H1 (cell line): ENCODE data around the gene NOS2. TPM values are rescaled to one million over a fixed set of nuclear protein-coding genes. Genes with fewer than 3 reads are reported as not detected.

ENCODE experiments used
- CTCF ChIA-PET: fragments of 300-600 bp; sonication (Branson Sonifier 250); formaldehyde crosslinking; loops from one replicate; lab custom pipeline; 2021; ENCODE audit not compliant: partially characterized antibody; lab: Charles Lee
- POLR2A ChIA-PET: fragments of 300-600 bp; sonication (Branson Sonifier 250); formaldehyde crosslinking; loops from one replicate; lab custom pipeline; 2021; ENCODE audit warnings: inconsistent platforms; ENCODE audit not compliant: partially characterized antibody; lab: Charles Lee
- DNase-seq, 2 experiments: peaks; one replicate each; pipeline versions ENCODE4 v3.0.0 to v3.0.0-alpha.2; 2010 to 2022; ENCODE audit warnings: low spot score in 2 of 2, low read depth in 1 of 2, mixed read lengths in 1 of 2
- FAIRE-seq: peaks from 2 replicates; lab custom pipeline; 2011; peaks lifted over from hg19 to GRCh38; lab: Jason Lieb, UNC
- H2AFZ ChIP-seq: 2 replicates; pipeline ENCODE4 v1.8.1; 2012; ENCODE audit warnings: low read length, inconsistent platforms
- H2AK5ac ChIP-seq: 2 replicates; pipeline ENCODE4 v1.6.1; 2013; ENCODE audit warnings: low read depth, low read length
- H2BK120ac ChIP-seq: replicated peaks from 2 replicates; pipeline ENCODE3; 2013; ENCODE audit warnings: low read depth, low read length, inconsistent platforms
- H2BK12ac ChIP-seq: 2 replicates; pipeline ENCODE4 v1.6.1; 2013; ENCODE audit warnings: low read depth, low read length
- H2BK15ac ChIP-seq: 2 replicates; pipeline ENCODE4 v1.6.1; 2013; ENCODE audit warnings: low read length
- H2BK20ac ChIP-seq: 2 replicates; pipeline ENCODE4 v1.6.1; 2013; ENCODE audit warnings: low read length
- H2BK5ac ChIP-seq: 2 replicates; pipeline ENCODE4 v1.6.1; 2013; ENCODE audit warnings: low read depth, low read length
- H3K14ac ChIP-seq: 2 replicates; pipeline ENCODE4 v1.6.1; 2013; ENCODE audit warnings: inconsistent platforms; ENCODE audit not compliant: insufficient read length
- H3K18ac ChIP-seq: 2 replicates; pipeline ENCODE4 v1.6.1; 2013; ENCODE audit warnings: low read length; ENCODE audit errors: extremely low read depth
- H3K23ac ChIP-seq: 2 replicates; pipeline ENCODE4 v1.6.1; 2013; ENCODE audit warnings: inconsistent platforms; ENCODE audit not compliant: insufficient read length
- H3K23me2 ChIP-seq: 2 replicates; pipeline ENCODE4 v1.6.1; 2013; ENCODE audit warnings: low read depth, low read length
- H3K27ac ChIP-seq: 2 replicates; pipeline ENCODE4 v1.6.1; 2011; ENCODE audit warnings: low read depth, low read length, inconsistent platforms
- H3K27me3 ChIP-seq, 4 experiments: replicated peaks in 1 of 4; 1 replicate in 1 of 4; 2 replicates in 3 of 4; pipeline versions ENCODE4 v1.6.1 to v1.8.1; 2011 to 2013; ENCODE audit warnings: low read length in 3 of 4, mild to moderate bottlenecking in 3 of 4, inconsistent platforms in 2 of 4, mixed read lengths in 2 of 4, moderate library complexity in 1 of 4; ENCODE audit not compliant: control insufficient read depth in 3 of 4, insufficient read depth in 3 of 4; ENCODE audit errors: extremely low read depth in 1 of 4
- H3K36me3 ChIP-seq, 4 experiments: 2 replicates each; pipeline versions ENCODE4 v1.6.1 to v1.8.1; 2011 to 2013; ENCODE audit warnings: mild to moderate bottlenecking in 4 of 4, low read length in 3 of 4, moderate library complexity in 2 of 4, control low read depth in 1 of 4, inconsistent platforms in 1 of 4; ENCODE audit not compliant: insufficient read depth in 4 of 4, control insufficient read depth in 2 of 4
- H3K4ac ChIP-seq: replicated peaks from 2 replicates; pipeline ENCODE3; 2013; ENCODE audit warnings: low read length, low read depth, mixed read lengths, inconsistent platforms; ENCODE audit not compliant: insufficient read length
- H3K4me1 ChIP-seq, 4 experiments: replicated peaks in 1 of 4; 1 replicate in 1 of 4; 2 replicates in 3 of 4; pipeline versions ENCODE4 v1.6.1 to v1.8.1; 2011 to 2013; ENCODE audit warnings: low read length in 3 of 4, inconsistent platforms in 2 of 4, mixed read lengths in 1 of 4; ENCODE audit not compliant: insufficient read depth in 4 of 4, control insufficient read depth in 3 of 4
- H3K4me2 ChIP-seq, 2 experiments: 2 replicates each; pipeline versions ENCODE4 v1.6.1 to v1.8.1; 2011 to 2013; ENCODE audit warnings: low read depth in 2 of 2, low read length in 2 of 2, control low read depth in 1 of 2, inconsistent platforms in 1 of 2, mild to moderate bottlenecking in 1 of 2; ENCODE audit not compliant: insufficient read depth in 1 of 2
- H3K4me3 ChIP-seq, 4 experiments: fragments of 200-600, 300-600 bp in 1 of 4; sonication (generic), shearing (Covaris generic), sonication (Bioruptor Twin) in 1 of 4; 2 replicates each; pipeline versions ENCODE4 v1.5.1 to v1.8.1; 2011 to 2016; ENCODE audit warnings: low read length in 4 of 4, low read depth in 3 of 4, control low read depth in 2 of 4, inconsistent platforms in 2 of 4, mild to moderate bottlenecking in 2 of 4, mixed read lengths in 1 of 4, moderate library complexity in 1 of 4; ENCODE audit not compliant: insufficient read depth in 2 of 4; ENCODE audit errors: extremely low read depth in 1 of 4
- H3K56ac ChIP-seq: replicated peaks from 2 replicates; pipeline ENCODE3; 2013; ENCODE audit warnings: low read depth, mild to moderate bottlenecking, mixed read lengths, low read length, inconsistent platforms; ENCODE audit not compliant: insufficient read length
- H3K79me1 ChIP-seq: 2 replicates; pipeline ENCODE4 v1.6.1; 2013; ENCODE audit warnings: low read depth, low read length, control low read depth
- H3K79me2 ChIP-seq, 2 experiments: 2 replicates each; pipeline versions ENCODE4 v1.6.1 to v1.8.1; 2012 to 2013; ENCODE audit warnings: low read length in 2 of 2, mild to moderate bottlenecking in 2 of 2, inconsistent platforms in 1 of 2; ENCODE audit not compliant: insufficient read depth in 2 of 2, control insufficient read depth in 1 of 2
- H3K9ac ChIP-seq, 4 experiments: replicated peaks in 1 of 4; 1 replicate in 1 of 4; 2 replicates in 3 of 4; pipeline versions ENCODE4 v1.6.1 to v1.8.1; 2011 to 2013; ENCODE audit warnings: low read depth in 3 of 4, low read length in 3 of 4, control low read depth in 2 of 4, mild to moderate bottlenecking in 2 of 4, moderate library complexity in 2 of 4, inconsistent platforms in 1 of 4; ENCODE audit errors: extremely low read depth in 1 of 4
- H3K9me3 ChIP-seq, 2 experiments: 2 replicates each; pipeline versions ENCODE4 v1.6.1 to v1.8.1; 2012 to 2013; ENCODE audit warnings: mild to moderate bottlenecking in 2 of 2, moderate library complexity in 2 of 2, control low read depth in 1 of 2, inconsistent platforms in 1 of 2, low read depth in 1 of 2, low read length in 1 of 2, mixed read lengths in 1 of 2; ENCODE audit not compliant: insufficient read depth in 2 of 2
- H4K20me1 ChIP-seq, 2 experiments: replicated peaks in 1 of 2; 2 replicates each; pipeline versions ENCODE3 to v1.8.1; 2011 to 2013; ENCODE audit warnings: inconsistent platforms in 2 of 2, low read length in 2 of 2, mild to moderate bottlenecking in 1 of 2; ENCODE audit not compliant: insufficient read depth in 2 of 2, control insufficient read depth in 1 of 2
- H4K5ac ChIP-seq: 2 replicates; pipeline ENCODE4 v1.6.1; 2013; ENCODE audit warnings: low read length, low read depth, mixed read lengths, inconsistent platforms; ENCODE audit not compliant: insufficient read length
- H4K8ac ChIP-seq: 2 replicates; pipeline ENCODE4 v1.8.0; 2013; ENCODE audit warnings: mild to moderate bottlenecking, moderate library complexity, low read length, inconsistent platforms; ENCODE audit not compliant: insufficient read depth; ENCODE audit errors: extremely low read depth
- H4K91ac ChIP-seq: replicated peaks from 2 replicates; pipeline ENCODE3; 2013; ENCODE audit warnings: low read length, mixed read lengths, inconsistent platforms; ENCODE audit not compliant: insufficient read length
- ASH2L ChIP-seq: fragments of 200-600, 300-600 bp; sonication (generic); IDR thresholded peaks from one replicate; pipeline ENCODE4 v1.7.1; 2017; ENCODE audit warnings: low read length
- BACH1 ChIP-seq: IDR thresholded peaks from 2 replicates; pipeline ENCODE4 v1.6.1; 2012; ENCODE audit warnings: low read length, improper control_type of control experiment
- CBX8 ChIP-seq: fragments of 300-800, 300-1000 bp; sonication (generic); IDR thresholded peaks from 2 replicates; pipeline ENCODE4 v1.7.1; 2016; ENCODE audit warnings: low read depth, low read length, borderline replicate concordance
- CEBPB ChIP-seq: IDR thresholded peaks from 2 replicates; pipeline ENCODE4 v1.6.1; 2012; ENCODE audit warnings: low read depth, low read length
- CTCF ChIP-seq, 3 experiments: IDR thresholded peaks; 1 replicate in 2 of 3; 2 replicates in 1 of 3; pipeline versions ENCODE4 v1.5.1 to v1.6.1; 2011; ENCODE audit warnings: low read length in 3 of 3, mild to moderate bottlenecking in 3 of 3, inconsistent platforms in 2 of 3, low read depth in 1 of 3, moderate library complexity in 1 of 3; ENCODE audit not compliant: insufficient read depth in 1 of 3; ENCODE audit errors: control extremely low read depth in 1 of 3
- EGR1 ChIP-seq: IDR thresholded peaks from 2 replicates; pipeline ENCODE4 v1.6.1; 2011; ENCODE audit warnings: low read depth, low read length, borderline replicate concordance
- GABPA ChIP-seq: IDR thresholded peaks from 2 replicates; pipeline ENCODE4 v1.6.1; 2011; ENCODE audit warnings: mild to moderate bottlenecking, low read length, moderate library complexity, borderline replicate concordance; ENCODE audit not compliant: insufficient read depth
- HDAC2 ChIP-seq, 2 experiments: fragments of 300-600 bp in 1 of 2; sonication (generic) in 1 of 2; IDR thresholded peaks; 2 replicates each; pipeline ENCODE4 v1.6.1; 2011 to 2012; ENCODE audit warnings: low read depth in 2 of 2, low read length in 2 of 2, mild to moderate bottlenecking in 2 of 2, moderate library complexity in 2 of 2, borderline replicate concordance in 1 of 2, inconsistent platforms in 1 of 2
- HDAC6 ChIP-seq: IDR thresholded peaks from one replicate; pipeline ENCODE4 v1.7.1; 2012; ENCODE audit warnings: low read depth, mild to moderate bottlenecking, inconsistent platforms, low read length, moderate library complexity
- PHF8 ChIP-seq: fragments of 200-600 bp; sonication (generic); conservative IDR thresholded peaks from 2 replicates; pipeline ENCODE4 v1.7.1; 2012; ENCODE audit warnings: low read depth, mild to moderate bottlenecking, inconsistent platforms, low read length, moderate library complexity
- SIX5 ChIP-seq: IDR thresholded peaks from 2 replicates; pipeline ENCODE4 v1.6.1; 2011; ENCODE audit warnings: mild to moderate bottlenecking, low read depth, low read length
- TAF7 ChIP-seq: optimal IDR thresholded peaks from 2 replicates; pipeline ENCODE3; 2011; ENCODE audit warnings: low read depth, mild to moderate bottlenecking, inconsistent platforms, low read length, moderate library complexity, borderline replicate concordance
- WGBS, 2 experiments: shearing (Covaris generic) in 1 of 2; methylation state at CpG; one replicate each; pipeline versions ENCODE4 v1.1.6 to v1.1.7; 2013 to 2015; ENCODE audit warnings: low lambda C conversion rate in 2 of 2, mixed read lengths in 2 of 2, inconsistent platforms in 1 of 2, low coverage in 1 of 2, missing lambda C conversion rate in 1 of 2; ENCODE audit not compliant: insufficient replicate concordance in 2 of 2, insufficient coverage in 1 of 2, insufficient read length in 1 of 2; ENCODE audit errors: extremely low coverage in 1 of 2, missing lambda C conversion rate in 1 of 2; 5-methylcytosine and 5-hydroxymethylcytosine counted together
- polyA plus RNA-seq, 7 experiments: library from polyadenylated mRNA; depleted of rRNA in 3 of 7; stranded (reverse) in 5 of 7; unstranded in 2 of 7; fragments of >200 nt in 5 of 7; fragments of 200-250 nt in 2 of 7; gene quantifications; 1 replicate in 5 of 7; 2 replicates in 1 of 7; 4 replicates in 1 of 7; pipeline versions ENCODE4 v1.2.1 to v1.2.3, GENCODE V29; 2011 to 2013; ENCODE audit warnings: missing spikeins in 2 of 7, mixed read lengths in 2 of 7
- total RNA-seq: library from RNA; stranded (reverse); fragmentation: NEBNext Ultra II Directional; extraction: Animal tissue kit (Norgen Biotek cat#: 25700); gene quantifications from 2 replicates; pipeline ENCODE4 v1.2.1, GENCODE V29; 2021

The NOS2 gene
- total and polyA plus RNA-seq, 2 of the 8 experiments (the other 6 are each of a cell fraction or from before 2014, with no cell fraction given) = 1.0 to 1.9 TPM

GRCh38 chr17:27824745-27825144, 24.4 kb upstream of the NOS2 start:
- Histone ChIP-seq H3K23ac (no peak overlapping the region), H4K91ac (no peak overlapping the region)
- no peak for TF ChIP-seq HDAC2 (IDR thresholded peaks at IDR 0.05; ENCODE audit: borderline replicate concordance in 1 of 2, low read depth in 2 of 2, low read length in 2 of 2)
- TF ChIP-seq CTCF (IDR thresholded peaks at IDR 0.05; ENCODE audit: control extremely low read depth in 1 of 3, insufficient read depth in 1 of 3, low read depth in 1 of 3, low read length in 3 of 3) = no peak
- TF ChIP-seq SIX5 = no peak
- no peak for TF ChIP-seq CEBPB
- no peak for TF ChIP-seq CBX8
- no peak for TF ChIP-seq BACH1
- no peak for TF ChIP-seq HDAC6
- TF ChIP-seq TAF7 = no peak
- TF ChIP-seq ASH2L = no peak
- TF ChIP-seq GABPA = no peak
- no peak for TF ChIP-seq EGR1
- TF ChIP-seq PHF8 = no peak

More at GRCh38 chr17:27824745-27825144, 24.4 kb upstream of the NOS2 start:
- Histone ChIP-seq H3K36me3 (no peaks in the 10 kb centered on the region), H2BK12ac (no peak overlapping the region), H4K20me1 (no peaks in the 10 kb centered on the region), H2BK20ac (no peak overlapping the region), H3K27me3 (no peaks in the 10 kb centered on the region), H2BK15ac (no peak overlapping the region), H2AFZ (no peak overlapping the region), H3K23me2 (no peaks in the 10 kb centered on the region), H3K18ac (no peak overlapping the region), H3K79me2 (no peaks in the 10 kb centered on the region), H3K4me2 (no peak overlapping the region), H2AK5ac (no peak overlapping the region), H3K4me3 (no peak overlapping the region), H3K27ac (no peak overlapping the region), H3K56ac (no peak overlapping the region), H3K9ac (no peak overlapping the region), H3K79me1 (no peaks in the 10 kb centered on the region), H3K4me1 (peaks cover 0 to under 1% (median 0%) of the 10 kb centered on the region in 4 experiments; a peak in 1 of 7 replicates), H3K4ac (no peak overlapping the region), H4K5ac (no peak overlapping the region), H2BK120ac (no peak overlapping the region), H2BK5ac (no peak overlapping the region), H3K14ac (no peak overlapping the region), H3K9me3 (peaks cover 0 to 9% of the 10 kb centered on the region in 2 experiments; a peak in 1 of 4 replicates), H4K8ac (no peak overlapping the region)
- POLR2A ChIA-PET = no interaction called here
- DNase-seq (no peak), FAIRE-seq (no peak)
- 89% methylated on average over 4 of the region's 4 CpGs; no CpG with 5 or more reads in 1 of the 2 experiments for WGBS, 2 experiments
- CTCF ChIA-PET = interaction anchor here (1.7 to 4.1 kb wide), 2 partner anchors 17 to 56 kb away, joined by 4 to 17 read pairs; no protein-coding TSS in a partner anchor
